ENCODE measurements around the gene EOLA1.

DNA sequence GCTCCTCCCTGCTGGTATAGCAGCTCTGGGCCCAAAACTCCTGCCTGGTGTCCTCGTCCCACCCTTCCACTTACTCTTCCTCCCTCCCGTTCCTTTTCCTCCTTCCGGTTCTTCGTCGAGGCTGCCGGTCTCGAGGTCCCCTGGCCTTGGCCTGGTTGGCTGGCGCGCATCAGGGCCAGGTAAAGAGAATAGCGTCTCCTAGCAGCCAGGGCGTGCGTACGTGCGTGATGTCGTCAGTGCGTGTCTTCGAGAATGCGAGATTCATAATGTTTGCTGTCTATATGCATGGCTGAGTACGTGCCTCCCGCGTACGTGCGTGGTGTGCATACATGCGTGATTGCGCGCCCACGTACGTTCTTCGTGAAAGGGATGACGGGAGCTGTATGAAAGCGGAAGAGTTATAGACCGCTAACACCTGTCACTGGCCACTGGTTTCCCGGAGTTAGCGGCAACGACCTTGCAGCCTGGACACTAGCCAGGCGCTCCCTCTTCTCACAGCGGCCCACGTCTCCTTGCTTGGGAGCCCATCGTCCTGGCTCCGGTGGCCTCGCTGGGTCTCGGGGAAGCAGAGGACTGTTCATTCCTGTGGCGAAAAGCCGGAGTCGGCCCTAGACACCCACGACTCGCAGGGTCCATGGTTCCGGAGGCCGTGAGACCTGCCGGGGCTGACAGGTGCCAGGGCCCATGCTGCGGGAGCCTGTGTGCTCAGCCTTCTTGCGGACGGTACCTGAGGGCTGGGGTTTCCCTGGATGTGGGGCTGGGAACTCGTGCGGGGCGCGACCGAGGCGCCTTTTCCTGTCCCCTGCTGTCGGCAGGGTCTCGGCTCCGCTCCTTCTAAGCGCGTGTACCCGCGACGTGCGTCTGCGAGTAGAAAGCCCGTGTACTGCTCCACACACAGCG is at the start of gene EOLA1:
- TF ChIP-seq, protein P1, sequence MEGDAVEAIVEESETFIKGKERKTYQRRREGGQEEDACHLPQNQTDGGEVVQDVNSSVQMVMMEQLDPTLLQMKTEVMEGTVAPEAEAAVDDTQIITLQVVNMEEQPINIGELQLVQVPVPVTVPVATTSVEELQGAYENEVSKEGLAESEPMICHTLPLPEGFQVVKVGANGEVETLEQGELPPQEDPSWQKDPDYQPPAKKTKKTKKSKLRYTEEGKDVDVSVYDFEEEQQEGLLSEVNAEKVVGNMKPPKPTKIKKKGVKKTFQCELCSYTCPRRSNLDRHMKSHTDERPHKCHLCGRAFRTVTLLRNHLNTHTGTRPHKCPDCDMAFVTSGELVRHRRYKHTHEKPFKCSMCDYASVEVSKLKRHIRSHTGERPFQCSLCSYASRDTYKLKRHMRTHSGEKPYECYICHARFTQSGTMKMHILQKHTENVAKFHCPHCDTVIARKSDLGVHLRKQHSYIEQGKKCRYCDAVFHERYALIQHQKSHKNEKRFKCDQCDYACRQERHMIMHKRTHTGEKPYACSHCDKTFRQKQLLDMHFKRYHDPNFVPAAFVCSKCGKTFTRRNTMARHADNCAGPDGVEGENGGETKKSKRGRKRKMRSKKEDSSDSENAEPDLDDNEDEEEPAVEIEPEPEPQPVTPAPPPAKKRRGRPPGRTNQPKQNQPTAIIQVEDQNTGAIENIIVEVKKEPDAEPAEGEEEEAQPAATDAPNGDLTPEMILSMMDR (IDR thresholded peaks at IDR 0.05) = no peak
- TF ChIP-seq EZH2 (IDR thresholded peaks at IDR 0.05; ENCODE audit: borderline replicate concordance, insufficient read depth, low read depth, low read length, poor library complexity, severe bottlenecking) = no peak
